Testis (tissue), 3 donors: Measurements from ENCODE around the gene ZNF554. TPM values are rescaled to one million over a fixed set of nuclear protein-coding genes. Genes with fewer than 3 reads are reported as not detected.
A peak's percentile ranks its signal among the peaks of the same experiment; 100 is the strongest.

Experiments
- DNase-seq: peaks from one replicate; pipeline ENCODE4 v3.0.0-alpha.2; 2019
- H3K27ac ChIP-seq, 2 donors: fragments of 200-600 bp; sonication (generic); one replicate each; pipeline ENCODE4 v1.5.1; 2019
- H3K27me3 ChIP-seq: fragments of 200-600 bp; sonication (generic); one replicate; pipeline ENCODE4 v1.5.1; 2019
- H3K36me3 ChIP-seq: fragments of 200-600 bp; sonication (generic); one replicate; pipeline ENCODE4 v1.5.1; 2017; ENCODE audit warnings: low read depth; ENCODE audit errors: missing control alignments
- H3K4me1 ChIP-seq: fragments of 200-600 bp; sonication (generic); one replicate; pipeline ENCODE4 v1.5.1; 2019
- H3K4me3 ChIP-seq, 2 donors: fragments of 200-600 bp; sonication (generic); one replicate each; pipeline ENCODE4 v1.5.1; 2017 to 2019
- H3K9me3 ChIP-seq: fragments of 200-600 bp; sonication (generic); one replicate; pipeline ENCODE4 v1.5.1; 2017
- POLR2A ChIP-seq: fragments of 450-650 bp; IDR thresholded peaks from one replicate; pipeline ENCODE4 v1.6.1; 2017; ENCODE audit warnings: antibody characterized with exemption, mild to moderate bottlenecking, moderate library complexity
- WGBS, 2 donors: methylation state at CpG; one replicate each; pipeline ENCODE4 v1.1.5; 2018; 5-methylcytosine and 5-hydroxymethylcytosine counted together
- intact Hi-C: fragments of 100-400 bp; cut with DNase I; formaldehyde crosslinking; loops from one replicate; pipeline ENCODE4 v1.15.1; 2023; ENCODE audit warnings: low total_unique reads
- polyA plus RNA-seq: library from polyadenylated mRNA; stranded (reverse); fragments of 350-450 nt; fragmentation: Illumina TruSeq; extraction: RNeasy Lipid Tissue Mini Kit (QIAGEN cat#74804); gene quantifications from one replicate; pipeline ENCODE4 v1.2.3, GENCODE V29; 2014; ENCODE audit warnings: low read depth, low replicate concordance; ENCODE audit not compliant: insufficient read depth
- total RNA-seq, 2 donors: library from RNA; depleted of rRNA; stranded (reverse); fragments of >200 nt; gene quantifications; one replicate each; pipeline ENCODE4 v1.2.3, GENCODE V29; 2016
- TF ChIP-seq, protein P1 (sequence below), 3 experiments: fragments of 450-650 bp in 2 of 3; fragments of 200-600 bp in 1 of 3; sonication (generic) in 1 of 3; IDR thresholded peaks; one replicate each; pipeline ENCODE4 v1.5.1; 2016 to 2019; ENCODE audit warnings: antibody characterized with exemption in 3 of 3, mild to moderate bottlenecking in 2 of 3, moderate library complexity in 1 of 3

ZNF554 gene
- total and polyA plus RNA-seq, 3 donors from 2014 or later = 6.9 to 9.4 (median 9.3) TPM

DNA sequence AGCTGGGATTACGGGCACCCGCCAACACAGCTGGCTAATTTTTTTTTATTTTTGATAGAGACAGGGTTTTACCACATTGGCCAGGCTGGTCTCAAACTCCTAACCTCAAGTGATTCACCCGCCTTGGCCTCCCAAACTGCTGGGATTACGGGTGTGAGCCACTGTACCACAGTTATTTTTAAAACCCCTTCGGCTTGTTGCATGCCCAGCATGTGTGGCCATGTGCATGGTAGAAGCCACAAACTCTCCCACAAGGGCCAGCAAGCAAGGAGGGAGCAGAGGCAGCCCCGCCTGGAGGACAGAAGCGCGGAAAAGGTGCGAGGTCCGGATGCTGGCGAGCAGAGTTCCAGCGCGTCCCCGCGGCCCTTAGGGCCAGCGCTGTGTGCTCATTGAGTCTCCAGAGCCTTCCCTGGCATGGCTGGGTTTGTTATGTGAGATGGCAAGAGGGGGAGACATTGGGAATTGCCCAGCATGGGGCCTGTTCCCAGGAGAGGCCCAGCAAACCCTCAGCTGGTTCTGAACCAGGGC lies 21.4 kb upstream of the ZNF554 start:
- H3K27me3 ChIP-seq = no peaks in the 10 kb centered on the region
- H3K27ac ChIP-seq = peak overlapping the region in 1 of 2 donors; percentile 44
- WGBS, 2 donors = 93 to 97% methylated on average over 15 to 16 of the region's 16 CpGs
- H3K4me1 ChIP-seq = peaks cover 6% of the 10 kb centered on the region
- H3K9me3 ChIP-seq = no peaks in the 10 kb centered on the region
- TF ChIP-seq, protein P1, sequence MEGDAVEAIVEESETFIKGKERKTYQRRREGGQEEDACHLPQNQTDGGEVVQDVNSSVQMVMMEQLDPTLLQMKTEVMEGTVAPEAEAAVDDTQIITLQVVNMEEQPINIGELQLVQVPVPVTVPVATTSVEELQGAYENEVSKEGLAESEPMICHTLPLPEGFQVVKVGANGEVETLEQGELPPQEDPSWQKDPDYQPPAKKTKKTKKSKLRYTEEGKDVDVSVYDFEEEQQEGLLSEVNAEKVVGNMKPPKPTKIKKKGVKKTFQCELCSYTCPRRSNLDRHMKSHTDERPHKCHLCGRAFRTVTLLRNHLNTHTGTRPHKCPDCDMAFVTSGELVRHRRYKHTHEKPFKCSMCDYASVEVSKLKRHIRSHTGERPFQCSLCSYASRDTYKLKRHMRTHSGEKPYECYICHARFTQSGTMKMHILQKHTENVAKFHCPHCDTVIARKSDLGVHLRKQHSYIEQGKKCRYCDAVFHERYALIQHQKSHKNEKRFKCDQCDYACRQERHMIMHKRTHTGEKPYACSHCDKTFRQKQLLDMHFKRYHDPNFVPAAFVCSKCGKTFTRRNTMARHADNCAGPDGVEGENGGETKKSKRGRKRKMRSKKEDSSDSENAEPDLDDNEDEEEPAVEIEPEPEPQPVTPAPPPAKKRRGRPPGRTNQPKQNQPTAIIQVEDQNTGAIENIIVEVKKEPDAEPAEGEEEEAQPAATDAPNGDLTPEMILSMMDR (IDR thresholded peaks at IDR 0.05) = no peak
- TF ChIP-seq POLR2A = no peak
- no peaks in the 10 kb centered on the region for H3K36me3 ChIP-seq
- intact Hi-C loops = no loop called here
- DNase-seq = no peak
- no peak overlapping the region for H3K4me3 ChIP-seq

DNA sequence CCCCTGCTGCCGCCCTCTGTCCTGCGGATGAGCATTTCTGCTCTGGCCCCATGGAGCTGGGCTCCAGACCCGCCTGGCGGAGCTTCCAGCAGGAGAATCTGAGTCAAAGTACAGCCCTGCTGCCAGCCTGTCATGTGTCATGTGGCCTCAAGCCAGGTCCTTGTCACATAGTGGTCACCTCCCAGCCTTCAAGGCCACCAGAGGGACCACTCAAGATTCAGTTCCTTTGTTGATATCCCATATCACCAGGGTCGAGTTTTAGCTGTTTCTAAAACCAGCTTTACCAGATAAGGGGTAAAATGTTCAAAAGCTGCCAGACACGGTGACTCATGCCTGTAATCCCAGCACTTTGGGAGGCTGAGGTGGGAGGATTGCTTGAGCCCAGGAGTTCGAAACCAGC lies 20.9 kb upstream of the ZNF554 start:
- peak overlapping the region in 1 of 2 donors; percentile 44 for H3K27ac ChIP-seq

GRCh38 chr19:2799273-2800020 lies 20.2 kb upstream of the ZNF554 start:
- Histone ChIP-seq H3K9me3 (no peaks in the 10 kb centered on the region), H3K4me3 (no peak overlapping the region), H3K27me3 (no peaks in the 10 kb centered on the region), H3K27ac (peak overlapping the region in 1 of 2 donors; percentile 24), H3K4me1 (peaks cover 6% of the 10 kb centered on the region), H3K36me3 (no peaks in the 10 kb centered on the region)
- DNase-seq = no peak
- no peak for TF ChIP-seq POLR2A
- TF ChIP-seq, protein P1 (IDR thresholded peaks at IDR 0.05) = no peak
- intact Hi-C loops = no loop called here
- 95 to 96% methylated on average over 31 to 41 of the region's 41 CpGs for WGBS, 2 donors

More for the DNA sequence above, 20.9 kb upstream of the ZNF554 start:
- Histone ChIP-seq H3K4me1 (peaks cover 6% of the 10 kb centered on the region), H3K36me3 (no peaks in the 10 kb centered on the region), H3K27me3 (no peaks in the 10 kb centered on the region), H3K9me3 (no peaks in the 10 kb centered on the region), H3K4me3 (no peak overlapping the region)
- intact Hi-C loops = no loop called here
- WGBS, 2 donors = 70 to 78% methylated on average over 5 to 7 of the region's 7 CpGs
- TF ChIP-seq POLR2A = no peak
- TF ChIP-seq, protein P1 (IDR thresholded peaks at IDR 0.05) = no peak
- DNase-seq = peak; percentile 92

- intact Hi-C loops = no loop called here
- Histone ChIP-seq H3K4me1 (peaks cover 6% of the 10 kb centered on the region), H3K27me3 (no peaks in the 10 kb centered on the region), H3K27ac (no peak overlapping the region), H3K4me3 (no peak overlapping the region), H3K36me3 (no peaks in the 10 kb centered on the region), H3K9me3 (no peaks in the 10 kb centered on the region)
- no peak for TF ChIP-seq POLR2A
- TF ChIP-seq, protein P1 (IDR thresholded peaks at IDR 0.05) = no peak
- WGBS, 2 donors = 93 to 96% methylated on average over 18 to 22 of the region's 22 CpGs
- DNase-seq = no peak
These were observed 19.2 kb upstream of the ZNF554 start for GRCh38 chr19:2800506-2800905.

DNA sequence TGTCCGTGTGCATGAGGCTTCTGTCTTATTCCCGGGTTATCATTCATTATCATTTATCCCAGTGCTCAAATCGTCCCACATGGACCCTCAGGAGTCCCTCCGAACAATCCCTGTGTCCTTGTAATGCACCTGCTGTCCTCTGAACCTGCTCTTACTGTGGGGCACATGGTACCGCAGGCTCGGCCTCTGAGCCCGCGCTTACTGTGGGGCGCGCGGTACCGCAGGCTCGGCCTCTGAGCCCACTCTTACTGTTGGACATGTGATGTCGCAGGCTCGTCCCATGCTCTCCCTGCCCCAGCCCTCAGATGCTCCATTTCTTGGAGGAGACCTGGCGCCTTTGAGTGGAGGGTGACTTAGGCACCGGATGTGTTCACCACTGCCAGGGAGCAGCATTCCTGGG lies 16.8 kb upstream of the ZNF554 start:
- H3K36me3 ChIP-seq = no peaks in the 10 kb centered on the region
- no peaks in the 10 kb centered on the region for H3K9me3 ChIP-seq
- H3K4me3 ChIP-seq = no peak overlapping the region
- no peaks in the 10 kb centered on the region for H3K27me3 ChIP-seq
- WGBS, 2 donors = 93 to 98% methylated on average over 15 to 17 of the region's 17 CpGs
- no peak for TF ChIP-seq POLR2A
- TF ChIP-seq, protein P1 (IDR thresholded peaks at IDR 0.05) = no peak
- no peak for DNase-seq
- intact Hi-C loops = no loop called here
- H3K27ac ChIP-seq = no peak overlapping the region
- peaks cover 6% of the 10 kb centered on the region for H3K4me1 ChIP-seq
